HUES48 (cell line): ENCODE results near the gene ZNF148.

Source experiments
- H3K27ac ChIP-seq: one replicate; pipeline ENCODE4 v1.7.0; 2013; ENCODE audit warnings: low read depth, low read length, inconsistent platforms
- H3K27me3 ChIP-seq: 2 replicates; pipeline ENCODE4 v1.6.1; 2013; ENCODE audit warnings: mild to moderate bottlenecking, low read length; ENCODE audit not compliant: control insufficient read depth, insufficient read depth
- H3K36me3 ChIP-seq: 2 replicates; pipeline ENCODE4 v1.6.1; 2013; ENCODE audit warnings: low read length; ENCODE audit not compliant: control insufficient read depth, insufficient read depth
- H3K4me1 ChIP-seq: 2 replicates; pipeline ENCODE4 v1.6.1; 2013; ENCODE audit warnings: mild to moderate bottlenecking, low read length; ENCODE audit not compliant: control insufficient read depth, insufficient read depth
- H3K4me3 ChIP-seq: 2 replicates; pipeline ENCODE4 v1.5.1; 2013; ENCODE audit warnings: mild to moderate bottlenecking, low read depth, low read length
- H3K9ac ChIP-seq: 2 replicates; pipeline ENCODE4 v1.6.1; 2013; ENCODE audit warnings: mild to moderate bottlenecking, low read depth, low read length, moderate library complexity
- H3K9me3 ChIP-seq: 2 replicates; pipeline ENCODE4 v1.6.1; 2013; ENCODE audit warnings: low read length; ENCODE audit not compliant: control insufficient read depth, insufficient read depth

Gene ZNF148

DNA sequence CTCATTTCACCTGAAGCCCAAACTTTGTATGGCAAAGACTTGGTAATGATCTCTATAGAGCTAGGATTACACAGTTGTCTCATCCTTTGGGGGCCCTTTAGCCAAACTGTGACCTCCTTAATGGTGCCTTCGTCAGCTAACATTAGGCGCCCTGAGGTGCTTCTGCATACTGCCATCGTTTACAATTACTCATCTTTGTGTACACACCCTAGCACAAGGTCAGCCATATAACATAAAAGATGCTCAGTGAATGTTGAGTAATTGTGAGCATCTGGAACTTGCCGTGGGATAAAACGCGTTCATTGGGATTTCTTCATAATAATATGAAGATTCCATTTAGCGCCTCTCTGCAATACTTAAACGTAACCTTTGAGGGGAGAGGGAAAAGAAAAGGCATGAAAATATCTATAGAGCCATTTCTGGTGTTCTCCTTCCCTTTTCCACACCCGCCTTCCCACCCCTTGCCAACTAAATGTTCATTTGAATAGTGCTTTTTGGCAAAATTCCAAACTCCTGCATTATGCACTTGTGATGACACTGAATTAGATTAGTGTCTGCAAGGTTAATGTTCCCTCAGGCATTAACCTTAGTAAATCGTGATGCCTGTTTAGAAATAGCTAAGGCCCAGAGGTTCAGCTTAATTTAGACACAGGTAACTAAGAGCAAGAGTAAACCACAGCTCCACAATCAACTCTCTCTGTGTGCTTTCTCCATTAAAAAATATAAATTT lies 990 bp upstream of the ZNF148 start:
- H3K9ac ChIP-seq, result peak overlapping the region; percentile 89; the same call in 1 of the 2 replicates
- H3K36me3 ChIP-seq, result no peaks in the 10 kb centered on the region
- peak overlapping the region; percentile 88 for H3K27ac ChIP-seq
- peak overlapping the region; percentile 94 for H3K4me3 ChIP-seq
- peaks cover 8% of the 10 kb centered on the region for H3K4me1 ChIP-seq
- no peaks in the 10 kb centered on the region for H3K9me3 ChIP-seq
- H3K27me3 ChIP-seq, result no peaks in the 10 kb centered on the region

DNA sequence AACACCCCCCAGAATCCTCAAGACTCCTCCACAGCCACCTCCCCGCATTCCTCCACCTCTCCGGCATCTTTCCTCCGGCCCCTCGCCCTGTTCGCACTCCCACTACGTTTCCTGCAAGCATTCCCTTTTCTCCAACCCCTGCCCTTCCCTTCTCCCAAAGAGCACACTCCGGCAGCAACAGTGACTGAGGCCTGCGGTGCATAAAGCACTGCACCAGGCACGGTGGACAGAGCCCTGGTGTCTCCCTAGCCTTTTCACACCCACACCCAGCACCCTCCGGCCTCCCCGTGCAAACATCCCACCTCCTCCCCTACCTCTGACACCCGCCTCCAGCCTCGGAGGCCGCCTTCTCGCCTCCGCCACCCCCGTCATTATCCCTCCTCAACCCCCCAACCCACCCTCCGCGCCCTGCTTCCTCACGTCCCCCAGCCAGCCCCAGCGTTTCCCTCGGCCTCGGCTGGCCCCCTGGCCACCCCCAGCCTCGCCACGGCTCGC lies 577 bp downstream of the ZNF148 start:
- Histone ChIP-seq H3K9me3 (no peaks in the 10 kb centered on the region), H3K27ac (peak overlapping the region; percentile 88), H3K9ac (peak overlapping the region; percentile 74), H3K36me3 (no peaks in the 10 kb centered on the region), H3K27me3 (no peaks in the 10 kb centered on the region), H3K4me1 (peaks cover 19% of the 10 kb centered on the region), H3K4me3 (peak overlapping the region; percentile 94)

DNA sequence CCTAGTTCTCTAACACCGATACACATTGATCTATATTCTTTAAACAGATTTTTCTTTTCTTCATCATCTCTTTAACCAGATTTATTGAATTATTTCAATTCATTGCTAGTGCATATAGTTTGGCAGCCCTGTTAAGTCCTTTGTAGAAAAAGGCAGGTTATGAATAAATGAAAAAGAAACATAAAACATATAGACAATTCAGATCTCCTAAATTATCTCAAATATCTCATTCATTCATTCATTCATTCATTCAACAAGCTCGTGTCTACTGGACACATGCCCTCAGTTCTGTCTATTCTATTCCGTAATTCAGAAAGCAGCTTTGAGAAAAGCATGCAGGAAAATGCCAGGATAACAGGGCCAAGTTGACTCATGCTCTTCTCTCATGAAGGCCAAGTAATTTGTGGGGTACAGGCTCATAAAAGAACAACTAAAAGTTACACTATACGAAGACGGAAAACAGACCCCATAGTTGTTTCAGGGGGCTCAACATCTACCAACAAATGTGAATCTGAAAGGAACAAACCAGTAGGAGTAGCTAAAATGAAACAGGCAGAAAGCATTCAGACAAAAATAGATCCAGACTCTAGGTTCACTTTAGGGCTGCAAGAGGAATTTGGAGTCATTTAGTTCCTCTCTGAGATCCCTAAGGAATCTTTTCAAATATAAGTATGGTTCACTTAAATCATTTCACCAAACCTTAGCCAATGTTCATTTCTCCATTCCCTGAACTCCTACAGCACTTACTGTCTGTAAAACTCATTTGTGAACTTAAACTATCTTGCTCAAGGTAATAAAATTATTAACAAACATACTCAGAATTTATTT lies 7.5 kb downstream of the ZNF148 start:
- Histone ChIP-seq H3K27ac (no peak overlapping the region), H3K36me3 (no peaks in the 10 kb centered on the region)

DNA sequence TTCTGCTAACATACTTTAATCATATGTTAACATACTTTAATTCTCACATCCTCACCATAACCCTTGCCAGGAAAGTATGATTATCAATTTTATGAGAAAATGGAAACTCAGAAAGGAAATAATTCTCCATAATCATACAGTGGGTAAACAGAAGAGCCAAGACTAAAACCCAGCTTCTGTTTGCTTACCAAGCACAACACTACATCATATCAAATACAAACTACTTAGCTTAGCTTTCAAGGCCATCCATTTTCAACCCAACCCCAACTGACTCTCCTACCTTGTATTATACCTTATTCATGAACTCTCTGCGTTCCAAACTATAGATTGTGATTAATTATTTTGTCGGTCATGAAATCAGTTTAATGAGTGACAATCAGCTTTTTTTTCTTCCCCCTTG lies 9.0 kb downstream of the ZNF148 start:
- no peak overlapping the region for H3K4me3 ChIP-seq
- H3K27me3 ChIP-seq, result no peaks in the 10 kb centered on the region
- H3K27ac ChIP-seq, result no peak overlapping the region
- no peaks in the 10 kb centered on the region for H3K9me3 ChIP-seq
- H3K9ac ChIP-seq, result no peak overlapping the region
- H3K36me3 ChIP-seq, result no peaks in the 10 kb centered on the region
- peaks cover 10% of the 10 kb centered on the region for H3K4me1 ChIP-seq

More for the DNA sequence above, 7.5 kb downstream of the ZNF148 start:
- H3K4me1 ChIP-seq, result peaks cover 10% of the 10 kb centered on the region
- H3K4me3 ChIP-seq, result no peak overlapping the region
- no peaks in the 10 kb centered on the region for H3K9me3 ChIP-seq
- H3K27me3 ChIP-seq, result no peaks in the 10 kb centered on the region
- no peak overlapping the region for H3K9ac ChIP-seq

DNA sequence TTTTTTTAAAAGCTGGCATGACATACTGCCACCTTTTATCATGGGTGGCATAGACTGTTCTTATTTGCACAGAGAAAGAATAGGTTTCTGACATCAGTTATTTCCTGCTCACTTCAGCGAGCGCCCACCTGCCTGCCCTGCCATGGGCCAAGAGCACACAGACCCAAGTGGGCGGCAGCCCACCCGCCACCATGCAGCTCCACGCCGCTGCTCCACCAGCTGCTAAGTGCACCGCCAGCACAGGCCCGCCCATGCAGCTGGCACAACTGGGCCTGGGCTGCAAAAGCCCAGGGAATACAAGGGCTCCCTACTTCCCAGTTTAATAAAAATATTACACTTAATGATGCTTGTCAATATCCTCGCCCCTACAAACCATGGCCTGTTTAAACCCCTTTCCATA lies 15.4 kb downstream of the ZNF148 start:
- Histone ChIP-seq H3K9ac (no peak overlapping the region), H3K27me3 (no peaks in the 10 kb centered on the region), H3K27ac (no peak overlapping the region), H3K36me3 (no peaks in the 10 kb centered on the region), H3K4me3 (no peak overlapping the region), H3K4me1 (peaks cover 2% of the 10 kb centered on the region; the same call in 1 of the 2 replicates), H3K9me3 (no peaks in the 10 kb centered on the region)

DNA sequence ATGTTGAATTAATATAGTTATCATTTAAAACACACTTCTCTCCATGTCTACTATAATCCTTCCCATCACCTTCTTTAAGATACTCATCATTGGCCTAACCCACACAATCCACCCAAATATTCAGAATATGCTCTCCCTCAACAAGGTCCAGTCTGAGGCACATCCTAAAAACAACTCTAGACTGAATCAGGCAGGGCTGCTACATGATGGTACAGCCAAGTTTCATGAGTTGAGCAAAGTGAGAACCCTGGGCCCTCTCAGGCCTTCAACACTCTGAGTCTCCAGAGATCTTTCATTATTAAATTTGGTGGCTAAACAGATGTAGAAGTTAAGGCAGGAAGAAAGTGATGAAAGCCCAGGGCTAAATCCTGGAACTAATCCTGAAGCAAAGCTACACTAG lies 16.2 kb downstream of the ZNF148 start:
- no peaks in the 10 kb centered on the region for H3K27me3 ChIP-seq
- no peak overlapping the region for H3K4me3 ChIP-seq
- H3K9me3 ChIP-seq, result no peaks in the 10 kb centered on the region
- H3K4me1 ChIP-seq, result peaks cover 2% of the 10 kb centered on the region; the same call in 1 of the 2 replicates
- no peaks in the 10 kb centered on the region for H3K36me3 ChIP-seq
- H3K27ac ChIP-seq, result no peak overlapping the region
- H3K9ac ChIP-seq, result no peak overlapping the region

DNA sequence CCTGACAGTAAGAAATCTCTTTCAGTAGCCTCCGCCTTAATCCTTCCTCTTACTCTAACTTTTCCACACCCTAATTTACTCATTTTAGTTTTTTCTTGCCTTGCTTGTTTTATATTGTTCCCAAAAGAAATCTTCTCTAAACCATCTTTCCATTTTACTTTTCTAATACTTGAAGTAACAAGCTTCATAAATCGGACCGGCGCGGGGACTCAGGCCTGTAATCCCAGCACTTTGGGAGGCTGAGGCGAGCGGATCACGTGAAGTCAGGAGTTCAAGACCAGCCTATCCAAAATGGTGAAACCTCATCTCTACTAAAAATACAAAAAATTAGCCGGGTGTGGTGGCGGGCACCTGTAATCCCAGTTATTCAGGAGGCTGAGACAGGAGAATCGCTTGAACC lies 17.3 kb downstream of the ZNF148 start:
- H3K27ac ChIP-seq, result no peak overlapping the region
- H3K9ac ChIP-seq, result no peak overlapping the region
- no peaks in the 10 kb centered on the region for H3K9me3 ChIP-seq
- no peaks in the 10 kb centered on the region for H3K27me3 ChIP-seq
- H3K4me1 ChIP-seq, result peaks cover 2% of the 10 kb centered on the region; the same call in 1 of the 2 replicates
- peak overlapping the region; percentile 75 for H3K4me3 ChIP-seq
- H3K36me3 ChIP-seq, result no peaks in the 10 kb centered on the region

DNA sequence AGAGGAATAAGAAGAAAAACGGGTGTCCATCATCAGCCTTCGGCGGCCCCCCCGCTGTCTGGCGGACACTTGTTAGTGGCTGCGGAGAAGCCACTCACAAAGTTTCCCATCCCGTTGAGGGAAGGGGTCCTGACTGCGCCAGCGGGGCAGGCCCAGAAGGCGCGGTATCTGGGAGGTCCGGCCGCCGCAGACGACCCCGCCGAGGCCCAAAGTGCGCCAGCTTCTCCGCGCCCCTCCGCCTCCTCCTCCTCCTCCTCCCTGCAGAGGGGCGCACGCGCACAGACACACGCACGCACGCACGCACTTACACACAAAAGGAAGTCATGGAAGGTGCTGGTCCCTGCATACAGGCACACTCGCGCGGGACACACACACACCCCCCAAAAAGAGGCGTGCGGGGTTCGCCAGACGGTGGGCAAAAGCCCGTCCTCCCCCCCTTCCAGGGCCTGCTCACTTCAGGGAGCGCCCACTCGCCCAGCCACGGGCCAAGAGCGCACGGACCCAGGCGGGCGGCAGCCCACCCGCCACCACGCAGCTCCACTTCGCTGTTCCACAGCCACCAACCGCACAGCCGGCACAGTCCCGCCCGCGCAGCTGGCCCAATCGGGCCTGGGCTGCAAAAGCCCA lies 18.0 kb downstream of the ZNF148 start:
- Histone ChIP-seq H3K9me3 (no peaks in the 10 kb centered on the region), H3K27me3 (no peaks in the 10 kb centered on the region), H3K36me3 (no peaks in the 10 kb centered on the region), H3K4me1 (peaks cover 2% of the 10 kb centered on the region; the same call in 1 of the 2 replicates), H3K9ac (peak overlapping the region; percentile 61), H3K4me3 (peak overlapping the region; percentile 75), H3K27ac (no peak overlapping the region)

DNA sequence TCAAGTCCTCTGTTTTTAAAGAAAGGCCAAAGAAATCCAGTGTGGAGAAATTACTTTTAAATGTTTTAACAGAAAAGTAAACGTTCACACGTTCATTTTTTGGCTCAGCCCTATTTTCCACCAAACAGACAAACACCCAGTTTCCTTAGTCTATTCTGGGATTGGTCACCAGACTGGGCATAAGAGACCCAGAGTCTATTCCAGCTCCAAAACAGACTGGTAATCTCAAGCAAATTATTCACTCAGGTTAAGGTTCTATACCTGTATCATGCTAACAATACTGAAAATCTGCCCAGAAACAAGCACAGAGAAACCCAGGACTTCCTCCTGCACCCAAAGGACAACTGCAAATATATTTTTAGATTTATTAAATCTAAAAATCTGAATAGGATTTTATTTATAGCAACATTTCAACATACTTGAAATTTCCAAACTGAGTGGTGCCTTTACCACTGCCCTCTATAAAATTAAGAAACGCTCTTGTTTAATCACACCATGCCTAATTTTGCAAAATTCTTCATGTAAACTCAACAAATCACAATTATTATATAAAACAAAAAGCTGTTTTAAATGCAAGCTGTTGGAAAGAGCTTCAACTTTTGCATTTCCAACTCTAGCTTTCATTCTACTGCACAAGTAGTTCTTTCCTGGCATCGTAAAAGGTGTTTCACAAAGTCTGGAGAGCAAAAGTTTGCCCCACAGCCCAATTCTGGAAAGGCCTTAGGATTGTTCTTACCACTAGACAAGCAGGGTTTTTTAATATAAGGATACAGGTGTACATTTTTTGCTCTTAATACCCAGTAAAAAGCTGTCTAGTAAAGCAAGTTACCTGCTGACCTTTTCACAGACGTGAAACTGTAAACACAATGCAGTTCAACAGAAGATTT lies 18.7 kb downstream of the ZNF148 start:
- Histone ChIP-seq H3K4me3 (peak overlapping the region; percentile 75), H3K4me1 (peaks cover 2% of the 10 kb centered on the region; the same call in 1 of the 2 replicates), H3K27ac (no peak overlapping the region), H3K27me3 (no peaks in the 10 kb centered on the region), H3K36me3 (no peaks in the 10 kb centered on the region), H3K9ac (peak overlapping the region; percentile 61; the same call in 1 of the 2 replicates), H3K9me3 (no peaks in the 10 kb centered on the region)

DNA sequence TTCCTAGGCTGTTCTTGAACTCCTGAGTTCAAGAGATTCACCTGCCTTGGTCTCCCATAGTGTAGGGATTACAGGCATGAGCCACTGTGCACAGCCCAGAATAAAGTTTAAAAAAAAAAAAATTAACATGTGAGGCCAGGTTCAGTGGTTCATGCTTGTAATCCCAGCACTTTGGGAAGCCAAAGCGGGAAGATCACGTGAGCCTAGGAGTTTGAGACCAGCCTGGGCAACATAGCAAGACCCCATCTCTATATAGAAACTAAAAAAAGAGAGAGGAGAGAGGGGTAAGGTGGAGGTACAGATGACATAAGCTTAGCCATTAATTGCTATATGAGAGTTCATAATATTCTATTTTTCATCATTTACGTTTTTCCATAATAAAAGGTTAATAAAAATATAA lies 21.5 kb downstream of the ZNF148 start:
- no peak overlapping the region for H3K4me3 ChIP-seq
- H3K27me3 ChIP-seq, result no peaks in the 10 kb centered on the region
- no peak overlapping the region for H3K27ac ChIP-seq
- peaks cover 2% of the 10 kb centered on the region; the same call in 1 of the 2 replicates for H3K4me1 ChIP-seq
- H3K9ac ChIP-seq, result no peak overlapping the region
- no peaks in the 10 kb centered on the region for H3K36me3 ChIP-seq
- H3K9me3 ChIP-seq, result no peaks in the 10 kb centered on the region
